OCI-LY3 (cell line): ENCODE data around the gene TYRO3.

Experiments used
- CTCF ChIP-seq: fragments of 200-600, 300-600 bp; sonication (generic); IDR thresholded peaks from 2 replicates; pipeline ENCODE4 v1.5.1; 2014; ENCODE audit warnings: antibody characterized with exemption, low read length, low read depth
- EZH2phosphoT487 ChIP-seq: fragments of 200-600 bp; shearing (Covaris generic); IDR thresholded peaks from 2 replicates; pipeline ENCODE4 v1.6.1; 2018; ENCODE audit warnings: antibody characterized with exemption, mixed run types, low read depth

DNA sequence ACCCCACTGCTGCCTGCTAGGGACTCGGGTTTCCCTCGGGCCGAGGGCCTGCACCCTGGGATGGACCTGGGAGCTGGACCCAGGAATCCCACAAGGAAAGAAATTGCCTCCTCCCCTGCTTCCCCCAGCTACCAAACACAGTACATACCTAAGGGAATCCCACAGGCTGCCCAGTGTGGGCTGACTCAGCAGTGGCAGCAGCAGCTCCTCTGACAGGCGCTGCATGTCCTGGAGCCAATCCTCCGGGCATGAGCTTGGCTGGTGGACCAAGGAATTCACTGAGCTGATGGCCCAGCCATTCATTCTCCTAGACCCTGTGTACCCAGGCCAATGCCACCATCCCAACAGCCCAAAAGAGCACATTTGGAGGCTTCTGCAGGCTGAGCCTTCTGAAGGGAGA, 35.9 kb upstream of the TYRO3 start:
- TF ChIP-seq CTCF (no peak), EZH2phosphoT487 (no peak)
